H1 (cell line): ENCODE measurements around the gene YIPF2. TPM values are rescaled to one million over a fixed set of nuclear protein-coding genes. Genes with fewer than 3 reads are reported as not detected.

Experiments
- CTCF ChIA-PET: fragments of 300-600 bp; sonication (Branson Sonifier 250); formaldehyde crosslinking; loops from one replicate; lab custom pipeline; 2021; ENCODE audit not compliant: partially characterized antibody; lab: Charles Lee
- POLR2A ChIA-PET: fragments of 300-600 bp; sonication (Branson Sonifier 250); formaldehyde crosslinking; loops from one replicate; lab custom pipeline; 2021; ENCODE audit warnings: inconsistent platforms; ENCODE audit not compliant: partially characterized antibody; lab: Charles Lee
- DNase-seq, 2 experiments: peaks; one replicate each; pipeline versions ENCODE4 v3.0.0 to v3.0.0-alpha.2; 2010 to 2022; ENCODE audit warnings: low spot score in 2 of 2, low read depth in 1 of 2, mixed read lengths in 1 of 2
- FAIRE-seq: peaks from 2 replicates; lab custom pipeline; 2011; peaks lifted over from hg19 to GRCh38; lab: Jason Lieb, UNC
- H2AFZ ChIP-seq: 2 replicates; pipeline ENCODE4 v1.8.1; 2012; ENCODE audit warnings: low read length, inconsistent platforms
- H2AK5ac ChIP-seq: 2 replicates; pipeline ENCODE4 v1.6.1; 2013; ENCODE audit warnings: low read depth, low read length
- H2BK120ac ChIP-seq: replicated peaks from 2 replicates; pipeline ENCODE3; 2013; ENCODE audit warnings: low read depth, low read length, inconsistent platforms
- H2BK12ac ChIP-seq: 2 replicates; pipeline ENCODE4 v1.6.1; 2013; ENCODE audit warnings: low read depth, low read length
- H2BK15ac ChIP-seq: 2 replicates; pipeline ENCODE4 v1.6.1; 2013; ENCODE audit warnings: low read length
- H2BK20ac ChIP-seq: 2 replicates; pipeline ENCODE4 v1.6.1; 2013; ENCODE audit warnings: low read length
- H2BK5ac ChIP-seq: 2 replicates; pipeline ENCODE4 v1.6.1; 2013; ENCODE audit warnings: low read depth, low read length
- H3K14ac ChIP-seq: 2 replicates; pipeline ENCODE4 v1.6.1; 2013; ENCODE audit warnings: inconsistent platforms; ENCODE audit not compliant: insufficient read length
- H3K18ac ChIP-seq: 2 replicates; pipeline ENCODE4 v1.6.1; 2013; ENCODE audit warnings: low read length; ENCODE audit errors: extremely low read depth
- H3K23ac ChIP-seq: 2 replicates; pipeline ENCODE4 v1.6.1; 2013; ENCODE audit warnings: inconsistent platforms; ENCODE audit not compliant: insufficient read length
- H3K23me2 ChIP-seq: 2 replicates; pipeline ENCODE4 v1.6.1; 2013; ENCODE audit warnings: low read depth, low read length
- H3K27ac ChIP-seq: 2 replicates; pipeline ENCODE4 v1.6.1; 2011; ENCODE audit warnings: low read depth, low read length, inconsistent platforms
- H3K27me3 ChIP-seq, 4 experiments: replicated peaks in 1 of 4; 1 replicate in 1 of 4; 2 replicates in 3 of 4; pipeline versions ENCODE4 v1.6.1 to v1.8.1; 2011 to 2013; ENCODE audit warnings: low read length in 3 of 4, mild to moderate bottlenecking in 3 of 4, inconsistent platforms in 2 of 4, mixed read lengths in 2 of 4, moderate library complexity in 1 of 4; ENCODE audit not compliant: control insufficient read depth in 3 of 4, insufficient read depth in 3 of 4; ENCODE audit errors: extremely low read depth in 1 of 4
- H3K36me3 ChIP-seq, 4 experiments: 2 replicates each; pipeline versions ENCODE4 v1.6.1 to v1.8.1; 2011 to 2013; ENCODE audit warnings: mild to moderate bottlenecking in 4 of 4, low read length in 3 of 4, moderate library complexity in 2 of 4, control low read depth in 1 of 4, inconsistent platforms in 1 of 4; ENCODE audit not compliant: insufficient read depth in 4 of 4, control insufficient read depth in 2 of 4
- H3K4ac ChIP-seq: replicated peaks from 2 replicates; pipeline ENCODE3; 2013; ENCODE audit warnings: low read length, low read depth, mixed read lengths, inconsistent platforms; ENCODE audit not compliant: insufficient read length
- H3K4me1 ChIP-seq, 4 experiments: replicated peaks in 1 of 4; 1 replicate in 1 of 4; 2 replicates in 3 of 4; pipeline versions ENCODE4 v1.6.1 to v1.8.1; 2011 to 2013; ENCODE audit warnings: low read length in 3 of 4, inconsistent platforms in 2 of 4, mixed read lengths in 1 of 4; ENCODE audit not compliant: insufficient read depth in 4 of 4, control insufficient read depth in 3 of 4
- H3K4me2 ChIP-seq, 2 experiments: 2 replicates each; pipeline versions ENCODE4 v1.6.1 to v1.8.1; 2011 to 2013; ENCODE audit warnings: low read depth in 2 of 2, low read length in 2 of 2, control low read depth in 1 of 2, inconsistent platforms in 1 of 2, mild to moderate bottlenecking in 1 of 2; ENCODE audit not compliant: insufficient read depth in 1 of 2
- H3K4me3 ChIP-seq, 4 experiments: fragments of 200-600, 300-600 bp in 1 of 4; sonication (generic), shearing (Covaris generic), sonication (Bioruptor Twin) in 1 of 4; 2 replicates each; pipeline versions ENCODE4 v1.5.1 to v1.8.1; 2011 to 2016; ENCODE audit warnings: low read length in 4 of 4, low read depth in 3 of 4, control low read depth in 2 of 4, inconsistent platforms in 2 of 4, mild to moderate bottlenecking in 2 of 4, mixed read lengths in 1 of 4, moderate library complexity in 1 of 4; ENCODE audit not compliant: insufficient read depth in 2 of 4; ENCODE audit errors: extremely low read depth in 1 of 4
- H3K56ac ChIP-seq: replicated peaks from 2 replicates; pipeline ENCODE3; 2013; ENCODE audit warnings: low read depth, mild to moderate bottlenecking, mixed read lengths, low read length, inconsistent platforms; ENCODE audit not compliant: insufficient read length
- H3K79me1 ChIP-seq: 2 replicates; pipeline ENCODE4 v1.6.1; 2013; ENCODE audit warnings: low read depth, low read length, control low read depth
- H3K79me2 ChIP-seq, 2 experiments: 2 replicates each; pipeline versions ENCODE4 v1.6.1 to v1.8.1; 2012 to 2013; ENCODE audit warnings: low read length in 2 of 2, mild to moderate bottlenecking in 2 of 2, inconsistent platforms in 1 of 2; ENCODE audit not compliant: insufficient read depth in 2 of 2, control insufficient read depth in 1 of 2
- H3K9ac ChIP-seq, 4 experiments: replicated peaks in 1 of 4; 1 replicate in 1 of 4; 2 replicates in 3 of 4; pipeline versions ENCODE4 v1.6.1 to v1.8.1; 2011 to 2013; ENCODE audit warnings: low read depth in 3 of 4, low read length in 3 of 4, control low read depth in 2 of 4, mild to moderate bottlenecking in 2 of 4, moderate library complexity in 2 of 4, inconsistent platforms in 1 of 4; ENCODE audit errors: extremely low read depth in 1 of 4
- H3K9me3 ChIP-seq, 2 experiments: 2 replicates each; pipeline versions ENCODE4 v1.6.1 to v1.8.1; 2012 to 2013; ENCODE audit warnings: mild to moderate bottlenecking in 2 of 2, moderate library complexity in 2 of 2, control low read depth in 1 of 2, inconsistent platforms in 1 of 2, low read depth in 1 of 2, low read length in 1 of 2, mixed read lengths in 1 of 2; ENCODE audit not compliant: insufficient read depth in 2 of 2
- H4K20me1 ChIP-seq, 2 experiments: replicated peaks in 1 of 2; 2 replicates each; pipeline versions ENCODE3 to v1.8.1; 2011 to 2013; ENCODE audit warnings: inconsistent platforms in 2 of 2, low read length in 2 of 2, mild to moderate bottlenecking in 1 of 2; ENCODE audit not compliant: insufficient read depth in 2 of 2, control insufficient read depth in 1 of 2
- H4K5ac ChIP-seq: 2 replicates; pipeline ENCODE4 v1.6.1; 2013; ENCODE audit warnings: low read length, low read depth, mixed read lengths, inconsistent platforms; ENCODE audit not compliant: insufficient read length
- H4K8ac ChIP-seq: 2 replicates; pipeline ENCODE4 v1.8.0; 2013; ENCODE audit warnings: mild to moderate bottlenecking, moderate library complexity, low read length, inconsistent platforms; ENCODE audit not compliant: insufficient read depth; ENCODE audit errors: extremely low read depth
- H4K91ac ChIP-seq: replicated peaks from 2 replicates; pipeline ENCODE3; 2013; ENCODE audit warnings: low read length, mixed read lengths, inconsistent platforms; ENCODE audit not compliant: insufficient read length
- ATF3 ChIP-seq: IDR thresholded peaks from 2 replicates; pipeline ENCODE4 v1.6.1; 2011; ENCODE audit warnings: low read depth, mild to moderate bottlenecking, low read length; ENCODE audit not compliant: insufficient read depth
- CHD2 ChIP-seq: IDR thresholded peaks from 2 replicates; pipeline ENCODE4 v1.6.1; 2012; ENCODE audit warnings: low read length, improper control_type of control experiment
- EP300 ChIP-seq, 2 experiments: IDR thresholded peaks; 1 replicate in 1 of 2; 2 replicates in 1 of 2; pipeline ENCODE4 v1.6.1; 2011 to 2012; ENCODE audit warnings: low read depth in 2 of 2, low read length in 2 of 2, mild to moderate bottlenecking in 2 of 2, borderline replicate concordance in 1 of 2, inconsistent platforms in 1 of 2, moderate library complexity in 1 of 2
- GABPA ChIP-seq: IDR thresholded peaks from 2 replicates; pipeline ENCODE4 v1.6.1; 2011; ENCODE audit warnings: mild to moderate bottlenecking, low read length, moderate library complexity, borderline replicate concordance; ENCODE audit not compliant: insufficient read depth
- JUND ChIP-seq: IDR thresholded peaks from 2 replicates; pipeline ENCODE4 v1.6.1; 2011; ENCODE audit warnings: mild to moderate bottlenecking, improper control_type of control experiment, low read length
- KDM5A ChIP-seq: fragments of 200-600 bp; IDR thresholded peaks from 2 replicates; pipeline ENCODE4 v1.7.1; 2012; ENCODE audit warnings: mild to moderate bottlenecking, low read length, inconsistent platforms, mixed read lengths
- MAX ChIP-seq: IDR thresholded peaks from 2 replicates; pipeline ENCODE4 v1.6.1; 2012; ENCODE audit warnings: inconsistent platforms
- NRF1 ChIP-seq: IDR thresholded peaks from 2 replicates; pipeline ENCODE4 v1.6.1; 2011; ENCODE audit warnings: mild to moderate bottlenecking, low read depth, low read length, improper control_type of control experiment
- SP2 ChIP-seq: IDR thresholded peaks from 2 replicates; pipeline ENCODE4 v1.6.1; 2012; ENCODE audit warnings: mild to moderate bottlenecking, low read length, inconsistent platforms
- SRF ChIP-seq: IDR thresholded peaks from 2 replicates; pipeline ENCODE4 v1.6.1; 2011; ENCODE audit warnings: mild to moderate bottlenecking, low read depth, low read length, moderate library complexity
- YY1 ChIP-seq: IDR thresholded peaks from 2 replicates; pipeline ENCODE4 v1.6.1; 2011; ENCODE audit warnings: low read depth, mild to moderate bottlenecking, low read length
- WGBS, 2 experiments: shearing (Covaris generic) in 1 of 2; methylation state at CpG; one replicate each; pipeline versions ENCODE4 v1.1.6 to v1.1.7; 2013 to 2015; ENCODE audit warnings: low lambda C conversion rate in 2 of 2, mixed read lengths in 2 of 2, inconsistent platforms in 1 of 2, low coverage in 1 of 2, missing lambda C conversion rate in 1 of 2; ENCODE audit not compliant: insufficient replicate concordance in 2 of 2, insufficient coverage in 1 of 2, insufficient read length in 1 of 2; ENCODE audit errors: extremely low coverage in 1 of 2, missing lambda C conversion rate in 1 of 2; 5-methylcytosine and 5-hydroxymethylcytosine counted together
- polyA plus RNA-seq, 7 experiments: library from polyadenylated mRNA; depleted of rRNA in 3 of 7; stranded (reverse) in 5 of 7; unstranded in 2 of 7; fragments of >200 nt in 5 of 7; fragments of 200-250 nt in 2 of 7; gene quantifications; 1 replicate in 5 of 7; 2 replicates in 1 of 7; 4 replicates in 1 of 7; pipeline versions ENCODE4 v1.2.1 to v1.2.3, GENCODE V29; 2011 to 2013; ENCODE audit warnings: missing spikeins in 2 of 7, mixed read lengths in 2 of 7
- total RNA-seq: library from RNA; stranded (reverse); fragmentation: NEBNext Ultra II Directional; extraction: Animal tissue kit (Norgen Biotek cat#: 25700); gene quantifications from 2 replicates; pipeline ENCODE4 v1.2.1, GENCODE V29; 2021

YIPF2 gene
- total and polyA plus RNA-seq, 2 of the 8 experiments (the other 6 are each of a cell fraction or from before 2014, with no cell fraction given), result 48.3 to 112 TPM

- DNase-seq, result no peak
- no peak overlapping the region for H3K23ac ChIP-seq
- peaks cover 23% of the 10 kb centered on the region for H3K79me1 ChIP-seq
- no peak for TF ChIP-seq CHD2
- TF ChIP-seq EP300 (IDR thresholded peaks at IDR 0.05; ENCODE audit: borderline replicate concordance in 1 of 2, low read depth in 2 of 2, low read length in 2 of 2), result no peak
- TF ChIP-seq GABPA, result no peak
- TF ChIP-seq SRF, result no peak
- no peak for TF ChIP-seq YY1
- TF ChIP-seq SP2, result no peak
- no peak for TF ChIP-seq MAX
- no peak for TF ChIP-seq KDM5A
- no peak for TF ChIP-seq JUND
- TF ChIP-seq ATF3, result no peak
- TF ChIP-seq NRF1, result no peak
- H2AFZ ChIP-seq, result no peak overlapping the region
- WGBS, 2 experiments, result 92% methylated on average over 3 of the region's 8 CpGs; no CpG with 5 or more reads in 1 of the 2 experiments
- peaks cover 5% of the 10 kb centered on the region for H3K23me2 ChIP-seq
- H2BK5ac ChIP-seq, result no peak overlapping the region
- ChIA-PET CTCF (interaction anchor here (1.1 to 4.4 kb wide), 7 partner anchors 10 to 47 kb away, joined by 3 to 13 read pairs (median 4); no protein-coding TSS in a partner anchor), POLR2A (interaction anchor here (0.6 to 1.5 kb wide), 5 partner anchors 16 to 123 kb away, joined by 3 read pairs; no protein-coding TSS in a partner anchor)
- H2AK5ac ChIP-seq, result no peak overlapping the region
- H3K14ac ChIP-seq, result no peak overlapping the region
- H3K4me1 ChIP-seq, result peaks cover 0 to 12% (median 8%) of the 10 kb centered on the region in 4 experiments; a peak in 6 of 7 replicates
- no peaks in the 10 kb centered on the region for H3K9me3 ChIP-seq
- no peak overlapping the region for H3K18ac ChIP-seq
- H3K79me2 ChIP-seq, result peaks cover 60 to 94% of the 10 kb centered on the region in 2 experiments
- H3K56ac ChIP-seq, result no peak overlapping the region
- H3K9ac ChIP-seq, result no peak overlapping the region
- H4K20me1 ChIP-seq, result peaks cover 14 to 20% of the 10 kb centered on the region in 2 experiments
- no peaks in the 10 kb centered on the region for H3K27me3 ChIP-seq
- no peak overlapping the region for H3K4ac ChIP-seq
- FAIRE-seq, result no peak
- no peaks in the 10 kb centered on the region for H3K36me3 ChIP-seq
- H2BK15ac ChIP-seq, result no peak overlapping the region
- no peak overlapping the region for H2BK12ac ChIP-seq
- H2BK120ac ChIP-seq, result no peak overlapping the region
- no peak overlapping the region for H3K4me3 ChIP-seq
- H2BK20ac ChIP-seq, result no peak overlapping the region
- no peak overlapping the region for H4K5ac ChIP-seq
- H3K27ac ChIP-seq, result no peak overlapping the region
- no peak overlapping the region for H4K8ac ChIP-seq
- no peak overlapping the region; a peak in 1 of 4 replicates for H3K4me2 ChIP-seq
- H4K91ac ChIP-seq, result no peak overlapping the region
Observed at GRCh38 chr19:10966809-10967208, 38.4 kb upstream of the YIPF2 start.
